GM18951 (cell line): ENCODE results near the gene TPSAB1.

Experiments
- POLR2A ChIP-seq: IDR thresholded peaks from 4 replicates; pipeline ENCODE4 v1.6.1; 2011; ENCODE audit warnings: mild to moderate bottlenecking; ENCODE audit not compliant: insufficient read length, insufficient read depth; ENCODE audit errors: extremely low read depth
- in situ Hi-C: fragments of 300-500 bp; cut with MboI; formaldehyde crosslinking; loops from one replicate; pipeline ENCODE4 v1.12.0; 2022; ENCODE audit warnings: low sequenced_read_pairs, mixed read lengths, inconsistent platforms; ENCODE audit not compliant: unreplicated experiment

Gene TPSAB1

DNA sequence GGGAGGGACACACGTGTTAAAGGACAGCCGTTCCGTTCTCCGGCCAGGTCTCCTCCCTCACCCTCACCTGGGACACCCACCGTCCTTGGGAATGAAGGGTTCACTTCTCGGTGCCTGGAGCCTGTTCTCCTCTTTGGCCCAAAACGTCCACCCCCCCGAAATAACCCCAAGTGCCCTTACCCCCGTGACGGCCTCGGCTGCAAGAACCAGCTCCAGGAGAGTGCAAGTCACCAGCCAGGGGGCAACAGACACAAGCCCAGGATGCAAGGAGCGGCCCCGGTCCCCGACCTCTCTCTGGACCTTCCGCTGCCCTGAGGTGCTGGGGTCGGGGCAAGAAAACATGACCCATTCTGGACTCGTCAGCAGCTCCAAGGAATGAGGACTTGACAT lies 49.0 kb downstream of the TPSAB1 start:
- in situ Hi-C loops = no loop called here
- TF ChIP-seq POLR2A = no peak

DNA sequence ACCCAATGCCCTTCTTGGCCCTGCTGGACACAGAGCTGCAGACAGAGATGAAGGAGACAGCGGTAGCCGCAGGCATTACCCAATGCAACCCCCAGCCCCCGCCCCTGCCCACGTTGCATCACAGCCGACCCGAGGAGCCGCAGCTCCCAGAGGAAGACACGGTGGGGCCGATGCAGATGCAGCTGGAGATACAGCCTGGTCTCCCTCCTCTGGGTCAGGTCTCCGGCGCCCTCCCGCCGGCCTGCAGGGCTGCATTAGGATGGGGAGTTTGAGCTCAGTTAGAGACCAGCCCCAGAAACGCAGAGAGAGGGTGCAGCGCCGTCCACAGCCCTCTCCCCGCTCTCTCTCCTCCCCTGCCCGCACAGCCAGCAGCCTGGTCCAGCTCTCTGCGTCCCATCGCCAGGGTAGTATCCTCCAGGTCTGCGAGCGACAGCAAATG lies 49.6 kb downstream of the TPSAB1 start:
- TF ChIP-seq POLR2A = no peak
- in situ Hi-C loops = no loop called here

DNA sequence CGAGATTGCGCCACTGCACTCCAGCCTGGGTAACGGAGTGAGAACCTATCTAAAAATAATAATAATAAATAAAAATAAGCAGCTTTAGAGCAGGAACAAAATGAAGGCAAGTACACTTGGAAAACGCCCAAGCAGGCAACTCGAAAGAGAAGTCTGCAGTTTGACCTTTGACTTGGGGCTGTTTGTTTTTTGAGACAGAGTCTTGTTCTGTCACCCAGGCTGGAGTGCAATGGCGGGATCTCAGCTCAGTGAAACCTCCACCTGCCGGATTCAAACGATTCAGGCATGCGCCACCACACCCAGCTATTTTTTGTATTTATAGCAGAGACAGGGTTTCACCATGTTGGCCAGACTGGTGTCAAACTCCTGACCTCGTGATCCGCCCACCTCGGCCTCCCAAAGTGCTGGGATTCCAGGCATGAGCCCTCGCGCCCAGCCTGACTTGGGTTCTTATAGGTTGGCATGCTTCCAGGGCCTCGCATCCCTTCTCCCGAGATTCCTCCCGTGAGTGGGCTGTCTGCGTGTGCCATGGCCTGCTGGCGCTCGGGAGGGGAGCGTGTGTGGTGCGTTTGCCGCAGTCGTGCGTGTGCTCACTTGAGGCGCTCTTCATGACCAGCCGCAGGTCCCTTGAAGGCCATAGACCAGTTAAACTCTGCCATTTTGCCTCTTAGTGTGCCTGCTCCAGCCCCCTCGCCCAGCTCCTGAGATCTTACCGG lies 50.5 kb downstream of the TPSAB1 start:
- in situ Hi-C loops = no loop called here
- no peak for TF ChIP-seq POLR2A

DNA sequence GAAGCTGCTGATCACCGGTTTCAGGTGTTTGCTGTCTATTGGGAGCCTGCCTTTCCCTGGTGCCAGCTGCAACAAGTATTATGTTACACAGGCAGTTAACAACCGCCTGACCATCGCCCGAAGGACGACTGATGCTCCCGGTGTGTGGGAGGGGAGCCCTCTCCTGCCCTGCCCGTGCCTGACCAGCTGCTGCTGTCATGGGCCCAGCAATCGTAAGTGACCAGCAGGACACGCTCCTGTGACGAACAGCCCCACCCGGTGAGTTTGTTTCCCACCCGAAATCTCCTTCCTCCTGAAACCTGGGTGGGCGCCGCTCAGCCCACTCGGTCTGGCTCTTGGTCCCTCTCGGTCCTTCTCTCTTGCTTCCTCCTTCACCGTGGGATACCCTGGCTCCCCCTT lies 51.1 kb downstream of the TPSAB1 start:
- in situ Hi-C loops = no loop called here
- no peak for TF ChIP-seq POLR2A
